A549 treated with dexamethasone at 1 μM for 4 hours (cell line): ENCODE measurements around the gene STAT4. TPM values are rescaled to one million over a fixed set of nuclear protein-coding genes. Genes with fewer than 3 reads are reported as not detected.

ENCODE experiments used
- total RNA-seq: library from RNA; stranded (reverse); fragments of 200-300 nt; extraction: Qiagen RNA extraction; gene quantifications from 5 replicates; pipeline ENCODE4 v1.2.3, GENCODE V29; 2022

The STAT4 gene, protein sequence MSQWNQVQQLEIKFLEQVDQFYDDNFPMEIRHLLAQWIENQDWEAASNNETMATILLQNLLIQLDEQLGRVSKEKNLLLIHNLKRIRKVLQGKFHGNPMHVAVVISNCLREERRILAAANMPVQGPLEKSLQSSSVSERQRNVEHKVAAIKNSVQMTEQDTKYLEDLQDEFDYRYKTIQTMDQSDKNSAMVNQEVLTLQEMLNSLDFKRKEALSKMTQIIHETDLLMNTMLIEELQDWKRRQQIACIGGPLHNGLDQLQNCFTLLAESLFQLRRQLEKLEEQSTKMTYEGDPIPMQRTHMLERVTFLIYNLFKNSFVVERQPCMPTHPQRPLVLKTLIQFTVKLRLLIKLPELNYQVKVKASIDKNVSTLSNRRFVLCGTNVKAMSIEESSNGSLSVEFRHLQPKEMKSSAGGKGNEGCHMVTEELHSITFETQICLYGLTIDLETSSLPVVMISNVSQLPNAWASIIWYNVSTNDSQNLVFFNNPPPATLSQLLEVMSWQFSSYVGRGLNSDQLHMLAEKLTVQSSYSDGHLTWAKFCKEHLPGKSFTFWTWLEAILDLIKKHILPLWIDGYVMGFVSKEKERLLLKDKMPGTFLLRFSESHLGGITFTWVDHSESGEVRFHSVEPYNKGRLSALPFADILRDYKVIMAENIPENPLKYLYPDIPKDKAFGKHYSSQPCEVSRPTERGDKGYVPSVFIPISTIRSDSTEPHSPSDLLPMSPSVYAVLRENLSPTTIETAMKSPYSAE
- 3.9 to 5.7 TPM (median 4.8 TPM) in 5 replicates for total RNA-seq

DNA sequence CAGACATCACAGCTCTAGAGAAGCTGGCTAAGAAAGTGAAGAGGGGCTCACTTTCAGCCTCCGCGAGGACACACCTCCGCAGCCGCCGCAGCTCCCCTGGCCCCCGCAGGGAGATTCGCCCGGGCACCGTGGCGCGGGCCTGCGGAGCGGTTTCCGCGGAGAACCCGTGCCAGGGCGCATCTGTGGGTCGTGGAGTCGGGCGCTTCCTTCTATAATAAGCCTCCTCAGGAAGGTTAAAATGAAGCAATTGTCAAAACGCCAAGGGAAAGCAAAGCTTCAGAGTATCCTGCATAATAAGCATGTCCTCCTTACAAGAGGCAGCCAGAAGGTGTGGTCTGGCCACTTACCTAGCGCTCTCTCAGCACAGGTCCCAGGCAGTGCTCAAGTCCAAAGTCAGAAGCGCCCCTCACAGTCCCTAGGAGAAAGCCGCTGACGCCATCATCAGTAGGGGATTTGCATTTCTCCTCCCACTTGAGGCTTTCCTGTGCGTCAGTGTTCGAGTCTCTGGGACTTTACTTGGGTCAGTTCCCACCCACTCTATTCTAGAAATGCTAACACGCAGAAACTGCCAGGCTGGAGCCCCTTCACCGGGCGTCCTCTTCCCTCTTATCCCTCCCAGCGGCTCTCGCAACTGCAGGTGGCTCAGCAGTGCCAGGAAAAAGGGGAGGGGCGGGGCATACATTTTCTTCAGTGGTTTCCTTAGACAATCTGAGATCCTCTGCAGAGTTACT, at the start of gene STAT4:
Gene STAT4, minus strand, starts transcription at position 395 of the 731 bp plus-strand sequence. CDS start 2,791 bp downstream, outside the sequence.

DNA sequence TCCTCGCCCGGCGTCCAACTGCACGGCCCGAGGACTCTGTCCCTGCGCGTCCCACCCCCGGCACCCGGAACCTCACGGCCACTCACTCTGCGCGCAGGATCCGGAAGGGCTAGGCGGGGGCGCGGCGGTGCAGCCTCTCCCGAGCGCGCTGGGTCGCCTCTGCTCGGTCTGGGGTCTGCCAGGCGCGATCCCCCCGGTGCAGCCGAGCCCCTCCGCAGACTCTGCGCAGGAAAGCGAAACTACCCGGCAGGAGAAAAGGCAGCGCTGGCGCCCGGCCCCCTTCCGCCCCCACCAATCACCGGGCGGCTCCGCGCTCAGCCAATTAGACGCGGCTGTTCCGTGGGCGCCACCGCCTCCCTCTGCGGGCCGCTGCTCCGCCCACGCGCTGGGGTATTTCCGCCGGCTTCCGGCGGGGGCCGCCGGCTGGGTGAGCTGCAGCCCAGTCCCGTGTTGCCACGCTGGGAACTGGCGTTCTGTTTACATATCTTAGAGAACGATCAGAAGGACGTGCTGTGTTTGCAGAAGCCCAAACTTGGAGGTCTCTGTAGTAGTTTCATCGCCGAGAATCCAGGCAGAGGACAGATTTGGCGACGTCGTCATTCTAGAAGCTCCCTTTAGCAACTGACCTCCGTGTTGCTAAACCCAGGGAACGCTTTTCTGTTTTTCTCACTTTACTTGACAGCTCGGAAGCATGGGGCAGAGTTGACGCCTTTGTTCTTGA, 136.7 kb downstream of the STAT4 start, which contains the start of gene STAT1:
Gene STAT1, minus strand, starts transcription at position 240 of the 721 bp plus-strand sequence. CDS start 4,168 bp downstream, outside the sequence.

Other genes with a start within 250 kb of the STAT4 start
- gene STAT1, start 136.8 kb downstream of the STAT4 start, total RNA-seq = 46.6 to 67.1 TPM (median 62.0 TPM) in 5 replicates
- 52.3 to 60.1 TPM (median 55.9 TPM) in 5 replicates for gene MYO1B, start 94.4 kb upstream of the STAT4 start, total RNA-seq